Measurements from ENCODE around the gene RTF1.

The RTF1 gene

DNA sequence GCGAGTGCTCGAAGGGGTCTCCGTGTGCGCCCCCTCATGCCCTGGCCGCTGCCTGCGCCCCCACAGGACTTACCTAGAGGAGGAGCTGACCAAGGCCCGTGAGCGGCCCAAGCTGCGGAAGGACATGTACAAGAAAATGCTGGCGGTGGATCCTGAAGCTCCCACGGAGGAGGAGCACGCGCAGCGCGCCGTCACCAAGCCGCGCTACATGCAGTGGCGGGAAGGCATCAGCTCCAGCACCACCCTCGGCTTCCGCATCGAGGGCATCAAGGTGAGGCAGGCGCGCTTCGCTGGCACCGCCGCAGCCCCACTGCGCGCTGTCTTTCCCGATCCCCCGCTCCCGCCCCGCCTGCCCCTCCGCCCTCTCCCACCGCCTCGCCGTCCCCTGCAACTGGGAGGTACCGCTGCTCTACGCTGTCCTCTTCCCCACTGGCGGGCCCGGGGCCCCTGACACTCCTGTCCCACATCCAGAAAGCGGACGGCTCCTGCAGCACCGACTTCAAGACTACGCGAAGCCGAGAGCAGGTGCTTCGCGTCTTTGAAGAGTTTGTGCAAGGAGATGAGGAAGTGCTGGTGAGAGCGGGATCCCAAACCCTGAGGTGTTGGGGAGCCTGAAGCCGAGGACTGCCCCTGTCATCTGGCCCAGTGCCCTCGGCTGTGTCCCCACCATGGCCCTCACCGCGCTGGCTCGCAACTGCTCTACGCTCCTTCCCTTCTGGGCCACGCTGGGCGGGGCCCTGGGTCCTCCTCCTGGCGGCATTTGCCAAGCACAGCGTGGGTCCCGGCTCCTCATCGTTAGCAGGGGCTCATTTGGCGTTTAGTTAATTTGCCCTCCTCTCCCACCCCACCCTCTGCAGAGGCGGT lies 85.3 kb downstream of the RTF1 start:
- TF ChIP-seq CTCF (IDR thresholded peaks at IDR 0.05; ENCODE audit: low read length) (no peak), EZH2 (IDR thresholded peaks at IDR 0.05; ENCODE audit: borderline replicate concordance, low read length) (no peak)
- H4K20me1 ChIP-seq (ENCODE audit: insufficient read depth, low read length), result no peaks in the 10 kb centered on the region
- no peaks in the 10 kb centered on the region for H3F3A ChIP-seq (ENCODE audit: insufficient read depth, low read length)
- H3K4me2 ChIP-seq (ENCODE audit: low read length), result peak overlapping the region; percentile 64
- H3K79me2 ChIP-seq (ENCODE audit: insufficient read depth, low read length), result no peaks in the 10 kb centered on the region
- H3K27ac ChIP-seq (ENCODE audit: low read depth, low read length, poor library complexity, severe bottlenecking), result no peak overlapping the region
- no peak overlapping the region for H3K9ac ChIP-seq (ENCODE audit: low read length)
- peak overlapping the region; percentile 40 for H3K4me3 ChIP-seq (ENCODE audit: low read depth, low read length, poor library complexity, severe bottlenecking)
- no peak overlapping the region for H2AFZ ChIP-seq (ENCODE audit: low read length)
- H3K27me3 ChIP-seq (ENCODE audit: insufficient read depth, low read length), result peaks cover 7% of the 10 kb centered on the region; the same call in 1 of the 2 replicates
- peaks cover 25% of the 10 kb centered on the region for H3K4me1 ChIP-seq (ENCODE audit: insufficient read depth, low read length, severe bottlenecking)
- H3K36me3 ChIP-seq (ENCODE audit: insufficient read depth, low read length), result no peaks in the 10 kb centered on the region
- H3K9me3 ChIP-seq (ENCODE audit: low read length), result no peaks in the 10 kb centered on the region
- no peaks in the 10 kb centered on the region for H3K9me2 ChIP-seq (ENCODE audit: low read depth, low read length)

GRCh38 chr15:41502795-41503668 lies 86.1 kb downstream of the RTF1 start:
- Histone ChIP-seq H3K4me2 (ENCODE audit: low read length) (peak overlapping the region; percentile 64), H2AFZ (ENCODE audit: low read length) (no peak overlapping the region), H3K9ac (ENCODE audit: low read length) (no peak overlapping the region), H3K27me3 (ENCODE audit: insufficient read depth, low read length) (peaks cover 7% of the 10 kb centered on the region; the same call in 1 of the 2 replicates), H3K79me2 (ENCODE audit: insufficient read depth, low read length) (no peaks in the 10 kb centered on the region), H3K27ac (ENCODE audit: low read depth, low read length, poor library complexity, severe bottlenecking) (no peak overlapping the region), H3F3A (ENCODE audit: insufficient read depth, low read length) (no peaks in the 10 kb centered on the region), H4K20me1 (ENCODE audit: insufficient read depth, low read length) (no peaks in the 10 kb centered on the region), H3K4me3 (ENCODE audit: low read depth, low read length, poor library complexity, severe bottlenecking) (peak overlapping the region; percentile 40), H3K9me3 (ENCODE audit: low read length) (no peaks in the 10 kb centered on the region), H3K36me3 (ENCODE audit: insufficient read depth, low read length) (no peaks in the 10 kb centered on the region), H3K4me1 (ENCODE audit: insufficient read depth, low read length, severe bottlenecking) (peaks cover 25% of the 10 kb centered on the region), H3K9me2 (ENCODE audit: low read depth, low read length) (no peaks in the 10 kb centered on the region)
- no peak for TF ChIP-seq CTCF (IDR thresholded peaks at IDR 0.05; ENCODE audit: low read length)
- TF ChIP-seq EZH2 (IDR thresholded peaks at IDR 0.05; ENCODE audit: borderline replicate concordance, low read length), result no peak

GRCh38 chr15:41503669-41504010 lies 86.7 kb downstream of the RTF1 start:
- no peak overlapping the region for H3K4me3 ChIP-seq (ENCODE audit: low read depth, low read length, poor library complexity, severe bottlenecking)
- no peaks in the 10 kb centered on the region for H3K9me3 ChIP-seq (ENCODE audit: low read length)
- peaks cover 7% of the 10 kb centered on the region; the same call in 1 of the 2 replicates for H3K27me3 ChIP-seq (ENCODE audit: insufficient read depth, low read length)
- H3K9me2 ChIP-seq (ENCODE audit: low read depth, low read length), result no peaks in the 10 kb centered on the region
- no peaks in the 10 kb centered on the region for H4K20me1 ChIP-seq (ENCODE audit: insufficient read depth, low read length)
- H3K36me3 ChIP-seq (ENCODE audit: insufficient read depth, low read length), result no peaks in the 10 kb centered on the region
- H2AFZ ChIP-seq (ENCODE audit: low read length), result no peak overlapping the region
- no peaks in the 10 kb centered on the region for H3F3A ChIP-seq (ENCODE audit: insufficient read depth, low read length)
- H3K4me2 ChIP-seq (ENCODE audit: low read length), result no peak overlapping the region
- H3K9ac ChIP-seq (ENCODE audit: low read length), result no peak overlapping the region
- no peak for TF ChIP-seq EZH2 (IDR thresholded peaks at IDR 0.05; ENCODE audit: borderline replicate concordance, low read length)
- TF ChIP-seq CTCF (IDR thresholded peaks at IDR 0.05; ENCODE audit: low read length), result no peak
- H3K4me1 ChIP-seq (ENCODE audit: insufficient read depth, low read length, severe bottlenecking), result peaks cover 25% of the 10 kb centered on the region
- no peak overlapping the region for H3K27ac ChIP-seq (ENCODE audit: low read depth, low read length, poor library complexity, severe bottlenecking)
- H3K79me2 ChIP-seq (ENCODE audit: insufficient read depth, low read length), result no peaks in the 10 kb centered on the region

Measured in OCI-LY1 (cell line).